ENCODE data around the gene FXN.
"Not testable (repeated sequence)": the region's sequence is repeated elsewhere in the genome, so short reads cannot be mapped to it uniquely, and the experiment has no call there.

Gene FXN

GRCh38 chr9:69027355-69028097, 8.0 kb upstream of the FXN start:
- peak; percentile 58 for DNase-seq (ENCODE audit: low spot score)

DNA sequence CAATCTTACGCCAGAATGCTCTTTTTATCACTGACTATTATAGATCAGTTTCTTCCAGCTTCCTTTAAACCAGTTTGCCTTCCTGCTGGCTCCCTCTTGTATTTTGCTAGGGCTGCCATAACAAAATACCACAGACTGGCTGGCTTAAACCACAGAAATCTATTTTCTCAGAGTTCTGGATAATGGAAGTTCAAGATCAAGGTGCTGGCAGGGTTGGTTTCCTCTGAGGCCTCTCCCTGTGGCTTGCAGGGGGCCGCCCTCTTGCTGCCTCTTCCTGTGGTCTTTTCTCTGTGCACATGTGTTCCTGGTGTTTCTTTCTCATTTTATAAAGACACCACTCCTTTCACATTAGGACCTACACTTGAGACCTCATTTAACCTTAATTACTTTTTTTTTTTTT, 6.8 kb upstream of the FXN start:
- DNase-seq (ENCODE audit: low spot score) = no peak

DNA sequence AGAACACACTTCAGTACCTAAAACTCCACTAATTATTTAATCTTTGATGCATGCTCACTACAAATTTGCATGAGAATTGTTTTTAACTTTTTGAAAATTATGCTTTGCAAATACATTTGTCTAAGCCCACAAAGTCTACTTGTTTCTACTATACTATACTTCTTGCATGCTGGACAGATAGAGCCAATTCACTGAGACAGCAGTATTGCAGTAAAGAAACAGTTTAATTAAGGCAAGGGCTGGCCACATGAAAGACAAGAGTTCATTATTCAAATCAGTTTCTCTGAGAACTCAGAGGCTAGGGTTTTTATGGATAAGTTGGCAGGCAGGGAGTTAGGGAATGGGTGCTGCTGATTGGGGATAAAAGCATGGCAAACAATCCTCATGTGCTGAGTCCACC, 6.0 kb upstream of the FXN start:
- DNase-seq (ENCODE audit: low spot score) = no peak

DNA sequence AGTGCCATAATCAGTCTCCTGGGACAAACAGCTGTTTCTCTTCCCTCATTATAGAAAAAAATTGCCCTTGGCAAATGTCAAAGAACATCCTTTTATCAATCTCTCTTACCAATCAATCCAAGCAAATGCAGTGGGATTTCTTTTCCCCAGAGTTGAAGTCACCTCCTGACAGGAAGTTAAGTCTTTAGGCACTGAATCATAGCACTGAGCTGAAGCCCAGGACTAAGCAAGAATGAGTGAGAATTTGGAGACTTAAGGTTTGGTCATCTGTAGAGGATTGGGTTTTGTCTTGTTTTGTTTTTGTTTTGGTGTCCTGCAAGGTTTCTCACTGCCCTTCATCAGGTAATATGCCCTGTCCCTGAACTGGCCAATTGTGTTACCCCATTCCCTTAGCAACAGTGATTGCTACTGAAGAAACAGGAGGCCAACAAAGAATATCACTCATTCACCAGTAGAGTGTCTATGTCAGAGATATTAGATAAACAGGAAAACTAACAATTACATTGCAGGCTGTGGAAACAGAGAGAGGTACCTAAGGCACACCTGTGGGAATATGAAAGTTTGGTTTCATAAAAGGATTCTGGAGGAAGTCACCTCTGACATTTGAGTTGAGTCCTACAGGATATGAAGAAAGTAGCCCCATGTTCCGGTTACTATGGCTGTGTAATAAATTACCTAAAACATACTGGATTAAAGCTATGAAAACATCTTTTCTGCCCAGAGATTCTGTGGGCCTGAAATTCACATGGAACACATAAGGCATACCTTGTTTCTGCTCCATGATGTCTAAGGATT, 4.5 kb upstream of the FXN start:
- DNase-seq (ENCODE audit: low spot score) = peak; percentile 61

GRCh38 chr9:69034071-69034470, 1.5 kb upstream of the FXN start:
- DNase-seq (ENCODE audit: low spot score) = peak; percentile 30

DNA sequence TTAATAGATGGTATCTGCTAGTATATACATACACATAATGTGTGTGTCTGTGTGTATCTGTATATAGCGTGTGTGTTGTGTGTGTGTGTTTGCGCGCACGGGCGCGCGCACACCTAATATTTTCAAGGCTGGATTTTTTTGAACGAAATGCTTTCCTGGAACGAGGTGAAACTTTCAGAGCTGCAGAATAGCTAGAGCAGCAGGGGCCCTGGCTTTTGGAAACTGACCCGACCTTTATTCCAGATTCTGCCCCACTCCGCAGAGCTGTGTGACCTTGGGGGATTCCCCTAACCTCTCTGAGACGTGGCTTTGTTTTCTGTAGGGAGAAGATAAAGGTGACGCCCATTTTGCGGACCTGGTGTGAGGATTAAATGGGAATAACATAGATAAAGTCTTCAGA, 757 bp downstream of the FXN start:
- DNase-seq (ENCODE audit: low spot score) = peak; percentile 36

- DNase-seq (ENCODE audit: low spot score) = no peak
Observed at GRCh38 chr9:69036799-69037198, 1.2 kb downstream of the FXN start.

DNA sequence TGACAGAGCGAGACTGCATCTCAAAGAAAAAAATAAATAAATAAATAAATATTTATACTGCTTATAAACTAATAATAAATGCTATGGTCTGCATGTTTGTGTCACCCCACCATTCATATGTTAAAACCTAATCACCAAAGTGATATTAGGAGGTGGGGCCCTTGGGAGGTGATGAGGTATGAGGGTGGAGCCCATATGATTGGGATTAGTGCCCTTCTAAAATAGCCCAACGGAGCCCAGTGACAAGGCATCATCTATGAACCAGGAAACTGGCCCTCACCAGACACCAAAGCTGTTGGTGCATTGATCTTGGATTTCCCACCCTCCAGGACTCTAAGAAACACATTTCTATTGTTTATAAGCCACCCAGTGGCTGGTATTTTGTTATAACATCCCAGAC, 5.1 kb downstream of the FXN start:
- DNase-seq (ENCODE audit: low spot score) = no peak

DNA sequence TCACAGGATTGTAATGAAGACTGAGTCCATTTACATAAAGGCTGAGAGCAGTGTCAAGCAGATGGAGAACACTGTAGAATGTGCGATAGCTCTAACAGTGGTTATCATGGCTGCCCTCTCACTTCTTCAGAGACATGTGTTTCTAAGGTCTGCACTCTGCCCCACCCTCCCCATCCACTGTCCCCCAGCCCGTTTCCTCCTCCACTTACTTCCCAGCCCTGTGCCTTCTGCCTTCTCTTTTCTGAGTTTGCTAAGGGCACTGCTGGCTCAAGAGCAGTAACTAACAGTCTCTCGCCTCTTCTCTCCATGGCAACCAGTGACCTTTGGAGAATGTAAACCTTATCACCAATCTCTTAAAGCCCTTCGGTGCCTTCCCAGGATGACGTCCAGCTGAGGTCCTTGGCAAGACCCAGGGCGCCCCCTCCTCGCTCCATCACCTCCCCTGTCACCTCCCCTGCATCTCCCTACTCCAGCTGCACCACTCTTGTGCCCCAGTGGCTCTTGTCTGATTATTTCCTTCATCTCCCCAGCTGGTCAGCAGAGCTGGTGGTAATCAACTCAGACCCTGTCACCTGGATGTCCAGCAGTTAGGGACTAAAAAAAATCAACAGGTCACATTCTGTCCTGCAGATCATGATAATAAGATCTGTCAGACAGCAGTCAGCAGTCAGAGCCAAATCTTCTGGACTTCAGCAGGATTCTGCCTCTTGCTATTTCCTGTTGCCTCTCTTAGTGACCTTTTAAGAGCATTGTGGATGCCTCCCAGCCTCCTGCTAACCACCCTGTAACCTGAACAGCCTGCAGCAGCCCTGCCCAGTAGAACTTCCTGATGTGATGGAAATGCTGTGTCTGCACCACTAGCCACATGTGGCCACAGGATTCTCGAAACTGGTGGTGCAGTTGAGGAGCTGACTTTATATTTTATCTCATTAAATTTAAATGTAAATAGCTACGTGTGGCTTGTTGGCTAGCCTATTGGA, 9.0 kb downstream of the FXN start:
- peak; percentile 63 for DNase-seq (ENCODE audit: low spot score)

DNA sequence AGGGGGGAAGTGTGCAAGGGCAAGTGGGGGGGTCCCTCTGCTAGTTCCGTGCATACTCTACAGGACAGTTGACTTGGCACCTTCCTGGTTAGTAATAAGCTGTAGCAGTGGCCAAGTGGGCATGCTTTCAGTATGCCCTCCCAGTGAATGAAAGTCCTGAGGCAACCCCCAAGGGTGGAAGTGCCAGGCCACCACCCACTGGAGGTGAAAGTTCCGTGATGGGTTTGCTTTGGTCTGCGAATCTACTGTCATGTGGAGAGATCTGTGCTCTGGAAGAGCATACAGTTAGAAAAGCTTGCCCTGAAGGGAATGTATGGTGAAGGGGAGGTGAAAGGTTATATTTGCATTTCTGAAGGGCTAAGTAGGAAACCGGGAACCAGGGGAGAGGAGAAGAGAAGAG, 10.3 kb downstream of the FXN start:
- DNase-seq (ENCODE audit: low spot score) = no peak

DNA sequence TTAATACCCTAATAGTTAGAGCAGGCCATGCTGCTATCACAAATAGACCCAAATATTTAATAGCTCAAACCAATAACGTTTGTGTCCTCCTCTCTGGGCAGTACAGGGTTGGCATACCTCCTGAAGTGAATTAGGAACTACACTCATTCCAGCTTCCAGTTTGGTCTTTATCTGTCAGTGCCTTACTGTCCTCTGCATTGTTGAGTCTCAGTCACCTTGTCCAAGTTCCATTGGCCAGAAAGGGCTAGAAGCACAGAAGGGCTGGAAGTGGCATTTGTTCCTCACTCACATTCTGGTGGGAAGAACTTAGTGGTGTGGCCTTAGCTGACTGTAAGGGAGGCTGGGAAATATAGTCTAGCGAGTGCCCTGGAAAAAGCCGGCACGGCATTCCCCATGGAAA, 11.2 kb downstream of the FXN start:
- DNase-seq (ENCODE audit: low spot score) = no peak

DNA sequence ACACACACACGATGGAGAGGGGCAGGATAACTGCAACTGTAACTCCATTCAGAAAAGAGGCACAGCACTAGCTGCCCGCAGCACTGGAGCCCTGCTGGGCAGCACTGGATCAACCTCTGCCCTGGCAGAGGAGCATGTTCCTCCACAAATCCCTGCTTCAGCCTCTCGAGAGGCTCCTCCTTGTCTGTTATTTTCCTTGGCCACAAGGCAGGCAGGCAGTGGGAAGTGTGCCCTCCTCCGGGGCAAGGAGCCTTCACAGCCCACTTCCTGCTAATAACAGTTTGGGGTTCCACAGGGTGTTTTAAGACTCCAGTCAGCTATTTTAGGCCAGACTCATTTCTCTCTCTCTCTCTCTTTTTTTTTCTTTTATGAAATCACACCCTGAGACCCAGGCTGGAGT, 11.8 kb downstream of the FXN start:
- no peak for DNase-seq (ENCODE audit: low spot score)

GRCh38 chr9:69049094-69049493, 13.5 kb downstream of the FXN start:
- no peak for DNase-seq (ENCODE audit: low spot score)

GRCh38 chr9:69050936-69051335, 15.4 kb downstream of the FXN start:
- not testable (repeated sequence) for DNase-seq (ENCODE audit: low spot score)

- no peak for DNase-seq (ENCODE audit: low spot score)
Observed at GRCh38 chr9:69054989-69055388, 19.4 kb downstream of the FXN start.

DNA sequence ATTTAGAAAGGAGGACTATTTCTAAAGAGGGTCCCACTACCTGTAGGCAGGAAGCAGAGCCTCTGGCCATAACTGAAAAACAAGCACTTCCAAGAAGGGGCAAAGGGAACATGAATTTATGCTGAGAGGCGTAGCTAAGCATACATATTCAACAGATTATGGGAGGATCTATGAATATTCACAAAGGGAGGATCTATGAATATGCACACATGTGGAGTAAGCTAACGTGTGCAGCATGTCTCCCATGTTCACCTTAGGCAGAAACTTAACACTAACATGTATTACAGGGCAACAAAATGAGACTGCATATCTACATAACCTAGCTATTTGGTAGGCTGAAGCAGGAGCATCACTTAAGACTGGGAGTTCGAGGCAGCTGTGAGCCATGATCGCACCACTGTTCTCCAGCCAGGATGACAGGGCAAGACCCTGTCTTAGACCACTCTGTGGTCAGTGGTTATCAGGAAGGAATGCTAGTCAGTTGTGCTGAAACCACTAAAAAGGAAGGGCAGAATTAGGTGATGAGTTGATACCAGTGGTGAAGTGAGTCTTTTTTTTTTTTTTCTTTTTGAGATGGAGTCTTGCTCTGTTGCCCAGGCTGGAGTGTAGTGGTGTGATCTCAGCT, 20.8 kb downstream of the FXN start:
- peak; percentile 11 for DNase-seq (ENCODE audit: low spot score)

DNA sequence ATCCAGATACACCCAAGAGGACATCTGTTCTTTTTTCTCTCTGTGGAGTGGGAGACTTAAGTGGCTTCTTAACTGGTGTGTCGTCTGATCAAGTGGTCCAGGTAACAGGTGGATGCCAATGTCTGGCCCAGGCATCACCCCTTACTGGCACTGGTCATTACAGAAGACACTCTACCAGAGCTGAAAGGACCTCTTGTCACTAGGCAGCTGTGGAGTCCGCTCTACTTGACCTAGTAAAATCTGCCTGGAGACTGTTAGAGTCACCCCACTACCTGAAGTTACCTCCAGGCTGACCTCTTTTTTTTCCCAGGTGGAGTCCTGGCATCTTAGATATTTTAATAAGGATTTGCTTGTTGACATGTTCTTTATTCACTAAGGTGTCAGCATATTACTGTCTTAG, 22.5 kb downstream of the FXN start:
- no peak for DNase-seq (ENCODE audit: low spot score)

DNA sequence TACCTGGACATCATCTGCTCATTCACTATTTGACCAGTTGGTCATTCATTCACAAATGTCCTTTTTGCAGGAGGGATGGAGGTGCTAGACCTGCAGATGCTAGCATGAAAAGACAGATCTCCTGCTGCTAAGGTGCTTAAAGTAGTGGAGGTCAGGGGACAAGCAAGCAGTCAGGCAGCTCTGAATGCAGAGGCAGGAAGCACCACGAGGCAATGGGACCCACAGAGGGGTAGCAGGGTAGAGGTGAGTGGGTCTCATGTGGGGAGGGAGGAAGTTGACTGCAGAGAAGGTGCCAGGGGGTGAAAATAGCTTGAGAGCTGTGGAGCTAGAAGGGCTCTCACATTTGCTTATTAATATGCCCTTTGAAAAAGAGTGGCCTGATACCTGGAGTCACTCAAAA, 25.2 kb downstream of the FXN start:
- DNase-seq (ENCODE audit: low spot score) = no peak

DNA sequence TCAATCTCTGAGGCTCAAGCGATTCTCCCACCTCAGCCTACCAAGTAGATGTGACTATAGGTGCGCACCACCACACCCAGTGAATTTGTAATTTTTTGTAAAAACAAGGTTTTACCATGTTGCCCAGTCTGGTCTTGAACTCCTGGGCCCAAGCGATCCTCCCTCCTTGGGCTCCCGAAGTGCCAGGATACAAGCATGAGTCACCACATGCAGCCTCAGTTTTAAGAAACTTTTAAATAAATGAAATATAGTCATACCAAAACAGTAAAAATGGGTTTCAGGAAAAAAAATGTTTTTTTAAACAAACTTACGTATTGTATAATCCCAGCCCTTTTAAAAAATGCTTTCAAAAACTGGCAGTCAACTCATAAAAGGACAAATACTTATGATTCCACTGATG, 26.6 kb downstream of the FXN start:
- no peak for DNase-seq (ENCODE audit: low spot score)

- DNase-seq (ENCODE audit: low spot score) = no peak
Observed at GRCh38 chr9:69063839-69064238, 28.3 kb downstream of the FXN start.

DNA sequence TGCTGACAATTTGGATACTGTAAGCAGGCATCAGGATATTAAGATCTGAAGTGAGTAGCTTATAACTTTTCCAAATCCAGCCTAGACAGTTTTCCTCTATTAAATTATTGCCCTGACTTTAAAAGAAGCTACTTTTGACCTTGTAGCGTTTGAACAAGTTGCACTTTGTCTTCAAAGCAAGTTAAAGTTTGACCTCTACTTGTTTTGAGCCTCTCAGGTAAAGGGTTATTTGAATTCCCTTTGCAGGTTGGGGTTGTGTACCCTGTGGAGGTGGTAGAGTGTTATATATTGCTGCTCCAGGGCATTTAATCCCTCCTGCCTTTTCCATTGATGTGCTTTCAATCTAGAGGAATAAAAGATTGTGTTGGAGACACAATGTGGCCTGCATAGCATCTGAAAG, 30.1 kb downstream of the FXN start:
- DNase-seq (ENCODE audit: low spot score) = no peak

GRCh38 chr9:69066955-69067354, 31.4 kb downstream of the FXN start:
- no peak for DNase-seq (ENCODE audit: low spot score)

Measured in kidney tubule cell (primary cell).